Panc1 (cell line): ENCODE data around the gene LHX1. TPM values are rescaled to one million over a fixed set of nuclear protein-coding genes. Genes with fewer than 3 reads are reported as not detected.

Experiments used
- ATAC-seq: fragments of 200-7000 bp; cut with Tn5 transposase; 2 replicates; pipeline ENCODE4 v1.9.1; 2020; ENCODE audit warnings: mild to moderate bottlenecking, moderate library complexity
- BruUV-seq: library from RNA; stranded (reverse); fragments of 400-500 nt; replicated peaks from 2 replicates; lab custom pipeline; 2021; lab: Mats Ljungman, UMichigan
- CTCF ChIA-PET: fragments of 300-600 bp; sonication (Branson Sonifier 250); formaldehyde crosslinking; loops from one replicate; lab custom pipeline; 2022; ENCODE audit warnings: antibody characterized with exemption; lab: Charles Lee
- POLR2A ChIA-PET: fragments of 300-600 bp; sonication (Branson Sonifier 250); formaldehyde crosslinking; loops from one replicate; lab custom pipeline; 2022; ENCODE audit warnings: antibody characterized with exemption; lab: Charles Lee
- DNase-seq: peaks from one replicate; pipeline ENCODE4 v3.0.0-alpha.2; 2010; ENCODE audit warnings: low read depth, low spot score
- H3K27ac ChIP-seq: 2 replicates; pipeline ENCODE4 v1.5.1; 2011; ENCODE audit warnings: mild to moderate bottlenecking, low read length, inconsistent platforms
- H3K27me3 ChIP-seq: fragments of 200-500 bp; sonication (Bioruptor generic); 2 replicates; pipeline ENCODE4 v1.6.0; 2014; ENCODE audit warnings: low read length, inconsistent platforms; ENCODE audit not compliant: control insufficient read depth, insufficient read depth
- H3K36me3 ChIP-seq: fragments of 200-500 bp; sonication (Bioruptor generic); 2 replicates; pipeline ENCODE4 v1.5.1; 2014; ENCODE audit warnings: inconsistent platforms, mild to moderate bottlenecking, low read length, moderate library complexity; ENCODE audit not compliant: control insufficient read depth, insufficient read depth
- H3K4me1 ChIP-seq: 2 replicates; pipeline ENCODE4 v1.5.1; 2011; ENCODE audit warnings: inconsistent platforms, mild to moderate bottlenecking, low read length, moderate library complexity; ENCODE audit not compliant: control insufficient read depth, insufficient read depth
- H3K4me3 ChIP-seq, 2 experiments: 2 replicates each; pipeline ENCODE4 v1.5.1; 2011 to 2012; ENCODE audit warnings: low read depth in 2 of 2, low read length in 2 of 2, mild to moderate bottlenecking in 2 of 2, inconsistent platforms in 1 of 2, moderate library complexity in 1 of 2
- H3K9me3 ChIP-seq: fragments of 200-500 bp; sonication (Bioruptor generic); 2 replicates; pipeline ENCODE4 v1.5.1; 2014; ENCODE audit warnings: low read depth, mild to moderate bottlenecking, inconsistent platforms, low read length, moderate library complexity; ENCODE audit not compliant: control insufficient read depth, insufficient read depth
- POLR2AphosphoS5 ChIP-seq: IDR thresholded peaks from 2 replicates; pipeline ENCODE4 v1.6.1; 2012; ENCODE audit warnings: mild to moderate bottlenecking, low read depth, low read length, moderate library complexity
- SIN3A ChIP-seq: IDR thresholded peaks from 2 replicates; pipeline ENCODE4 v1.6.1; 2012; ENCODE audit warnings: low read depth, mild to moderate bottlenecking, low read length, moderate library complexity, borderline replicate concordance; ENCODE audit not compliant: insufficient read depth
- TCF7L2 ChIP-seq: IDR thresholded peaks from 2 replicates; pipeline ENCODE4 v1.6.1; 2011; ENCODE audit warnings: mild to moderate bottlenecking, low read depth, low read length, inconsistent platforms
- in situ Hi-C: cut with HindIII; loops from 2 replicates; pipeline ENCODE4 v1.10.0; 2016; ENCODE audit warnings: low sequenced_read_pairs, low pct_unique_long_range_greater_than_20kb
- intact Hi-C: fragments of 100-400 bp; cut with micrococcal nuclease; formaldehyde crosslinking; loops from one replicate; pipeline ENCODE4 v1.10.0; 2022; ENCODE audit not compliant: unreplicated experiment
- total RNA-seq: library from RNA; stranded (reverse); gene quantifications from one replicate; pipeline ENCODE4 v1.2.1, GENCODE V29; 2021; ENCODE audit not compliant: unreplicated experiment
- TF ChIP-seq, protein P1 (sequence below): fragments of 450-650 bp; IDR thresholded peaks from 2 replicates; pipeline ENCODE4 v1.5.1; 2017; ENCODE audit warnings: mild to moderate bottlenecking
- TF ChIP-seq, protein P2 (sequence below), 2 experiments: IDR thresholded peaks; 2 replicates each; pipeline ENCODE4 v1.6.1; 2011 to 2012; ENCODE audit warnings: low read depth in 2 of 2, control low read depth in 1 of 2, low read length in 1 of 2, mild to moderate bottlenecking in 1 of 2, moderate library complexity in 1 of 2; ENCODE audit not compliant: insufficient read depth in 1 of 2

LHX1 gene
- total RNA-seq, 1 experiment from 2014 or later: 8.6 TPM

DNA sequence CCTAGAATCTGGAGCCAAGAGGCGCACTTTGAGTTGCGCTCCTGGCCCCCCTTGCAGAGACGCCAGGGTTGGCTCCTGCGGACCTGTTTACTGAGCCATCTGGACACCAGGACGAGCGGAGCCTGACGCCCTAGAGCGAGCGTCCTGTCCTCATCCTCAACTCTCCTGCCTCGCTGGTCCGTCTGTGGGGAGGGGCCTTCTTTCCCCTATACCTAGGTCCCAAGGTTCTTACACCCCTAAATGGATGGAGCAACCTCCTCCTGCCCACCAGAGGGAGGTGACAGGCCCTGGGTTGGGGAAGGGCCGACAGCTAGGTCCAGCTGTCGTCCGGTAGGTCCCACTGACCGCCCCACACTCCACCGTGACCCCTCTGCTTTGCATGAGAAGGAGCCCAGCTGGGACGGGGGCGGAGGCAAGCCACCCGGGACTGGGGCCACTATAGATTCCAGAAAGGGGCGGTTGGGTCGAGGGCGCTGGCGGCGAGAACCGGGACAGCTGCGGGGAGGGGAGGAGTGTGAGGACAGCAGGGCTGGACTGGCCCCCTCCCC is 3.1 kb upstream of the LHX1 start:
- no peaks in the 10 kb centered on the region for H3K27me3 ChIP-seq
- no peaks in the 10 kb centered on the region for H3K9me3 ChIP-seq
- peaks cover 10% of the 10 kb centered on the region; the same call in 1 of the 2 replicates for H3K4me1 ChIP-seq
- no peak for TF ChIP-seq POLR2AphosphoS5
- TF ChIP-seq, protein P1, sequence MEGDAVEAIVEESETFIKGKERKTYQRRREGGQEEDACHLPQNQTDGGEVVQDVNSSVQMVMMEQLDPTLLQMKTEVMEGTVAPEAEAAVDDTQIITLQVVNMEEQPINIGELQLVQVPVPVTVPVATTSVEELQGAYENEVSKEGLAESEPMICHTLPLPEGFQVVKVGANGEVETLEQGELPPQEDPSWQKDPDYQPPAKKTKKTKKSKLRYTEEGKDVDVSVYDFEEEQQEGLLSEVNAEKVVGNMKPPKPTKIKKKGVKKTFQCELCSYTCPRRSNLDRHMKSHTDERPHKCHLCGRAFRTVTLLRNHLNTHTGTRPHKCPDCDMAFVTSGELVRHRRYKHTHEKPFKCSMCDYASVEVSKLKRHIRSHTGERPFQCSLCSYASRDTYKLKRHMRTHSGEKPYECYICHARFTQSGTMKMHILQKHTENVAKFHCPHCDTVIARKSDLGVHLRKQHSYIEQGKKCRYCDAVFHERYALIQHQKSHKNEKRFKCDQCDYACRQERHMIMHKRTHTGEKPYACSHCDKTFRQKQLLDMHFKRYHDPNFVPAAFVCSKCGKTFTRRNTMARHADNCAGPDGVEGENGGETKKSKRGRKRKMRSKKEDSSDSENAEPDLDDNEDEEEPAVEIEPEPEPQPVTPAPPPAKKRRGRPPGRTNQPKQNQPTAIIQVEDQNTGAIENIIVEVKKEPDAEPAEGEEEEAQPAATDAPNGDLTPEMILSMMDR: no peak
- TF ChIP-seq, protein P2, sequence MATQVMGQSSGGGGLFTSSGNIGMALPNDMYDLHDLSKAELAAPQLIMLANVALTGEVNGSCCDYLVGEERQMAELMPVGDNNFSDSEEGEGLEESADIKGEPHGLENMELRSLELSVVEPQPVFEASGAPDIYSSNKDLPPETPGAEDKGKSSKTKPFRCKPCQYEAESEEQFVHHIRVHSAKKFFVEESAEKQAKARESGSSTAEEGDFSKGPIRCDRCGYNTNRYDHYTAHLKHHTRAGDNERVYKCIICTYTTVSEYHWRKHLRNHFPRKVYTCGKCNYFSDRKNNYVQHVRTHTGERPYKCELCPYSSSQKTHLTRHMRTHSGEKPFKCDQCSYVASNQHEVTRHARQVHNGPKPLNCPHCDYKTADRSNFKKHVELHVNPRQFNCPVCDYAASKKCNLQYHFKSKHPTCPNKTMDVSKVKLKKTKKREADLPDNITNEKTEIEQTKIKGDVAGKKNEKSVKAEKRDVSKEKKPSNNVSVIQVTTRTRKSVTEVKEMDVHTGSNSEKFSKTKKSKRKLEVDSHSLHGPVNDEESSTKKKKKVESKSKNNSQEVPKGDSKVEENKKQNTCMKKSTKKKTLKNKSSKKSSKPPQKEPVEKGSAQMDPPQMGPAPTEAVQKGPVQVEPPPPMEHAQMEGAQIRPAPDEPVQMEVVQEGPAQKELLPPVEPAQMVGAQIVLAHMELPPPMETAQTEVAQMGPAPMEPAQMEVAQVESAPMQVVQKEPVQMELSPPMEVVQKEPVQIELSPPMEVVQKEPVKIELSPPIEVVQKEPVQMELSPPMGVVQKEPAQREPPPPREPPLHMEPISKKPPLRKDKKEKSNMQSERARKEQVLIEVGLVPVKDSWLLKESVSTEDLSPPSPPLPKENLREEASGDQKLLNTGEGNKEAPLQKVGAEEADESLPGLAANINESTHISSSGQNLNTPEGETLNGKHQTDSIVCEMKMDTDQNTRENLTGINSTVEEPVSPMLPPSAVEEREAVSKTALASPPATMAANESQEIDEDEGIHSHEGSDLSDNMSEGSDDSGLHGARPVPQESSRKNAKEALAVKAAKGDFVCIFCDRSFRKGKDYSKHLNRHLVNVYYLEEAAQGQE (IDR thresholded peaks at IDR 0.05; ENCODE audit: insufficient read depth in 1 of 2, low read depth in 2 of 2, low read length in 1 of 2): no peak
- no peak for TF ChIP-seq SIN3A
- TF ChIP-seq TCF7L2: no peak
- POLR2A ChIA-PET: no interaction called here
- peak; percentile 5 for ATAC-seq
- DNase-seq: no peak
- intact Hi-C loops: no loop called here
- H3K36me3 ChIP-seq: no peaks in the 10 kb centered on the region
- H3K27ac ChIP-seq: peak overlapping the region; percentile 51
- BruUV-seq: no TSS peak
- in situ Hi-C loops: no loop called here
- H3K4me3 ChIP-seq: peak overlapping the region; percentile 64 to 84
- CTCF ChIA-PET: no interaction called here

DNA sequence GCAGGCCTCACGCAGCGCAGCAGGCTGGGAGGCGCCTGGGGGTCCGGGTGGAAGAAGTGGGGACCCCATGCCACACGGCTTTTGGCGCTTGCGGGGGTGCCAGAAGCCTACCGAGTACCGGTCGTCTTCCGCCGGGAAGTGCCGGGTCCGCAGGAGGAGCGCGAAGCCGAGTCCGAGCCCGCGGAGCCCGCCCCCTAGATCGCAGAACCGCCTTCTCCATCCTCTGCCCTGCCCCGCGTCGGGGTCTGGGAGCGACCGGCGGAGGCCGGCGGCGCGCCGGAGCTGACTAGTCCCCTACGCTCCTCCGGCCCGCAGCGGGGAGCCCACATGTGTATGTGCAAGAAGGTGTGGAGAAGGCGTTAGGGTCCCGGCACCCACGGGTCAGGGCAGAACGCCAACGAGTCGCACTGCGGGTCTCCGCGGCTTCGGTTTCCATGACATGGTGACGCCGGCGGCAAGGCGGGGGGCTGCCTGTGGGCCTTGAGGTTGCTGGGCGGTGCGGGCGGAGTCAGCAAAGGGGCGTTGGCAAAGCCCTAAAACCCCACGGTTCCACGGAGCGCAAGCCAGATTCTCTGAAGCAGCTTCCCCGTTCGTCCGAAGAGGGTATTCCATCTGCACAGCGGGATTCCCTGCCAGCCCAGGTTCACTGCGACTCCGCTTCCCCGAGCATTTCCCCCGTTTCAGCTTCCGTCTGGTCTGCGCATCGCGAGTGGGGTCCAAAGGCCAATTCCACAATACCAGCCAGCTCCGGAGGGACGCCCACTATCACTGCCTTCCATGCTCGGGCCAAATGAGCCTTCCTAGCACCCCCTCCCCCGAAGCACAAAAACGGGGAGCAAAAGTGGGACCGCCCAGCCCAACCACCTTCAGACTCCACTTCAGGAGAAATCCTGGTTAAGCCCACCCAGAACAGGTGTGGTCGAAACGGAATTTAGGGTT is 2.3 kb upstream of the LHX1 start:
- Histone ChIP-seq H3K4me1 (peaks cover 10% of the 10 kb centered on the region; the same call in 1 of the 2 replicates), H3K27me3 (no peaks in the 10 kb centered on the region), H3K27ac (peak overlapping the region; percentile 84), H3K9me3 (no peaks in the 10 kb centered on the region), H3K36me3 (no peaks in the 10 kb centered on the region), H3K4me3 (peak overlapping the region; percentile 64 to 84)
- ChIA-PET POLR2A (no interaction called here), CTCF (no interaction called here)
- intact Hi-C loops: no loop called here
- BruUV-seq: no TSS peak
- TF ChIP-seq POLR2AphosphoS5: peak; percentile 38; the same call in 1 of the 2 replicates
- TF ChIP-seq, protein P2 (IDR thresholded peaks at IDR 0.05; ENCODE audit: insufficient read depth in 1 of 2, low read depth in 2 of 2, low read length in 1 of 2): no peak
- TF ChIP-seq SIN3A: no peak; the same call in 1 of the 2 replicates
- ATAC-seq (peak; percentile 69), DNase-seq (no peak)
- in situ Hi-C loops: no loop called here
